C4-2B (cell line): Measurements from ENCODE around the gene DCHS2.

Experiments
- ZFX ChIP-seq: fragments of 450-650 bp; IDR thresholded peaks from 2 replicates; pipeline ENCODE4 v1.6.1; 2017
- TF ChIP-seq, protein P1 (sequence below): fragments of 450-650 bp; conservative IDR thresholded peaks from 2 replicates; pipeline ENCODE4 v1.5.1; 2017; ENCODE audit warnings: mild to moderate bottlenecking

DNA sequence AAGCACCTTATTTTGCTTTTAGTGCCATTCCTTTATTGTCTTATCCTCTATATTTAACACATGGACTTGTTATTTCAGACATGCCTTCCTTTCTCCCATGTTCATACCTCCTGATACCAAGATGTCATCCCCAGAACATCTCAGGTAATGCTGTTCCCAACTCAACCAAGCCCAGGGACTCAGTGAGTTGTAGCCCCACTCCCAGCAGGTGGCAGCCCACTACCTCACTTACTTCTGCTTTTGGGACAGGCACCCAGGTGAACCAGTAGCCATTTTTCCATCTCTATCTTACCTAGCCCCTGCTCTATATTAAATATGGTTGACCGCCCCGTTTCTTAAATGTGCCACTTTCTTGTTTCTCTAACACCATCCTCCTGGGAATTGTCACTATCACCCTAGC, 199.0 kb downstream of the DCHS2 start:
- TF ChIP-seq, protein P1, sequence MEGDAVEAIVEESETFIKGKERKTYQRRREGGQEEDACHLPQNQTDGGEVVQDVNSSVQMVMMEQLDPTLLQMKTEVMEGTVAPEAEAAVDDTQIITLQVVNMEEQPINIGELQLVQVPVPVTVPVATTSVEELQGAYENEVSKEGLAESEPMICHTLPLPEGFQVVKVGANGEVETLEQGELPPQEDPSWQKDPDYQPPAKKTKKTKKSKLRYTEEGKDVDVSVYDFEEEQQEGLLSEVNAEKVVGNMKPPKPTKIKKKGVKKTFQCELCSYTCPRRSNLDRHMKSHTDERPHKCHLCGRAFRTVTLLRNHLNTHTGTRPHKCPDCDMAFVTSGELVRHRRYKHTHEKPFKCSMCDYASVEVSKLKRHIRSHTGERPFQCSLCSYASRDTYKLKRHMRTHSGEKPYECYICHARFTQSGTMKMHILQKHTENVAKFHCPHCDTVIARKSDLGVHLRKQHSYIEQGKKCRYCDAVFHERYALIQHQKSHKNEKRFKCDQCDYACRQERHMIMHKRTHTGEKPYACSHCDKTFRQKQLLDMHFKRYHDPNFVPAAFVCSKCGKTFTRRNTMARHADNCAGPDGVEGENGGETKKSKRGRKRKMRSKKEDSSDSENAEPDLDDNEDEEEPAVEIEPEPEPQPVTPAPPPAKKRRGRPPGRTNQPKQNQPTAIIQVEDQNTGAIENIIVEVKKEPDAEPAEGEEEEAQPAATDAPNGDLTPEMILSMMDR, result no peak
- no peak for TF ChIP-seq ZFX
